ENCODE results near the gene MCTP2. TPM values are rescaled to one million over a fixed set of nuclear protein-coding genes. Genes with fewer than 3 reads are reported as not detected.

Gene MCTP2
- total RNA-seq, 4 donors from 2014 or later, result 35.2 to 84.0 (median 61.2) TPM

GRCh38 chr15:94336817-94337467 lies 105.6 kb downstream of the MCTP2 start:
- Histone ChIP-seq H3K27ac (no peak overlapping the region), H3K27me3 (no peaks in the 10 kb centered on the region), H3K4me1 (no peaks in the 10 kb centered on the region), H3K36me3 (no peaks in the 10 kb centered on the region), H3K4me3 (replicated peaks in 1 of 3) (no peak overlapping the region), H3K9me3 (no peaks in the 10 kb centered on the region)
- WGBS, 2 donors, result 96 to 97% methylated on average over 13 of the region's 13 CpGs
- intact Hi-C loops (cut with DNase I), result no loop called here
- no peak for DNase-seq
- TF ChIP-seq POLR2A (IDR thresholded peaks at IDR 0.05), result no peak
- TF ChIP-seq, protein P1, sequence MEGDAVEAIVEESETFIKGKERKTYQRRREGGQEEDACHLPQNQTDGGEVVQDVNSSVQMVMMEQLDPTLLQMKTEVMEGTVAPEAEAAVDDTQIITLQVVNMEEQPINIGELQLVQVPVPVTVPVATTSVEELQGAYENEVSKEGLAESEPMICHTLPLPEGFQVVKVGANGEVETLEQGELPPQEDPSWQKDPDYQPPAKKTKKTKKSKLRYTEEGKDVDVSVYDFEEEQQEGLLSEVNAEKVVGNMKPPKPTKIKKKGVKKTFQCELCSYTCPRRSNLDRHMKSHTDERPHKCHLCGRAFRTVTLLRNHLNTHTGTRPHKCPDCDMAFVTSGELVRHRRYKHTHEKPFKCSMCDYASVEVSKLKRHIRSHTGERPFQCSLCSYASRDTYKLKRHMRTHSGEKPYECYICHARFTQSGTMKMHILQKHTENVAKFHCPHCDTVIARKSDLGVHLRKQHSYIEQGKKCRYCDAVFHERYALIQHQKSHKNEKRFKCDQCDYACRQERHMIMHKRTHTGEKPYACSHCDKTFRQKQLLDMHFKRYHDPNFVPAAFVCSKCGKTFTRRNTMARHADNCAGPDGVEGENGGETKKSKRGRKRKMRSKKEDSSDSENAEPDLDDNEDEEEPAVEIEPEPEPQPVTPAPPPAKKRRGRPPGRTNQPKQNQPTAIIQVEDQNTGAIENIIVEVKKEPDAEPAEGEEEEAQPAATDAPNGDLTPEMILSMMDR (IDR thresholded peaks at IDR 0.05), result no peak

DNA sequence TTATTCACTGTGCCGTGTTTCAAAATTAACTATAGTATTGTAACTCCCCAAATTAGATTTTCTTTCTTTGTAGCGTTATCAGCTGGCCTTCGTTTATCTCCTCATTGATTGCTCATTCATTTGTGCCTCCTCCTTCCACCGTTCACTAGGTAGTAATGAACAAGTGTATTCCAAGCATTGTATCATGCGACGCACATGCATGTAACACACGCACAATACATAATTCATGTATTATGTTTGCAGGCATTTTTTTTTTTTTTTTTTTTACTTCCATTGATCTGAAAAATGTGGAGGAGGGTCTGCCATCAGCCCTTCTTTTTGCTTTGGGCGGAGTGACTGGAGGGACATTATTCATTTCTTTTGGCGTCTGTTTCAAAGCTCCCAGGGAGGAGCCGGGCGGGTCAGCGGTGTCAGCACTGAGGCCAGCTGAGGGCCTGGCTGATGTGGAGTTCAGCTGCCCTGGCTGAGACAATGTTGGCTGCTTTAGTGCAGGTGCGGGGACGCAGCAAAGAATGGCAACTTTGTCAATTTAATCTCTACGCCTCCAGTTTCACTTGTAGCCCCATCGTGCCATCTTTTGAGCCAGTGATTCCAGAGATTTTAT lies 107.0 kb downstream of the MCTP2 start:
- DNase-seq, result no peak
- Histone ChIP-seq H3K36me3 (no peaks in the 10 kb centered on the region), H3K27me3 (no peaks in the 10 kb centered on the region), H3K4me3 (replicated peaks in 1 of 3) (no peak overlapping the region), H3K9me3 (no peaks in the 10 kb centered on the region), H3K27ac (no peak overlapping the region), H3K4me1 (no peaks in the 10 kb centered on the region)
- WGBS, 2 donors, result 95 to 96% methylated on average over 16 of the region's 16 CpGs
- TF ChIP-seq, protein P1 (IDR thresholded peaks at IDR 0.05), result no peak
- TF ChIP-seq POLR2A (IDR thresholded peaks at IDR 0.05), result no peak
- intact Hi-C loops (cut with DNase I), result no loop called here

- intact Hi-C loops (cut with DNase I), result no loop called here
- H3K27me3 ChIP-seq, result no peaks in the 10 kb centered on the region
- H3K4me1 ChIP-seq, result no peaks in the 10 kb centered on the region
- no peak overlapping the region for H3K4me3 ChIP-seq (replicated peaks in 1 of 3)
- TF ChIP-seq, protein P1 (IDR thresholded peaks at IDR 0.05), result no peak
- no peak for TF ChIP-seq POLR2A (IDR thresholded peaks at IDR 0.05)
- H3K36me3 ChIP-seq, result no peaks in the 10 kb centered on the region
- H3K9me3 ChIP-seq, result no peaks in the 10 kb centered on the region
- no peak overlapping the region for H3K27ac ChIP-seq
- no peak for DNase-seq
- WGBS, 2 donors, result 64 to 74% methylated on average over 4 of the region's 4 CpGs
Observed at GRCh38 chr15:94346282-94346681, 114.9 kb downstream of the MCTP2 start.

- Histone ChIP-seq H3K4me1 (no peaks in the 10 kb centered on the region), H3K36me3 (no peaks in the 10 kb centered on the region), H3K27me3 (no peaks in the 10 kb centered on the region), H3K9me3 (no peaks in the 10 kb centered on the region), H3K4me3 (replicated peaks in 1 of 3) (no peak overlapping the region), H3K27ac (no peak overlapping the region)
- DNase-seq, result no peak
- no peak for TF ChIP-seq POLR2A (IDR thresholded peaks at IDR 0.05)
- TF ChIP-seq, protein P1 (IDR thresholded peaks at IDR 0.05), result no peak
- 66 to 84% methylated on average over 2 of the region's 2 CpGs for WGBS, 2 donors
- intact Hi-C loops (cut with DNase I), result no loop called here
Observed at GRCh38 chr15:94348084-94348483, 116.7 kb downstream of the MCTP2 start.

- no peak for DNase-seq
- Histone ChIP-seq H3K4me3 (replicated peaks in 1 of 3) (no peak overlapping the region), H3K27ac (no peak overlapping the region), H3K9me3 (no peaks in the 10 kb centered on the region), H3K27me3 (no peaks in the 10 kb centered on the region), H3K4me1 (no peaks in the 10 kb centered on the region), H3K36me3 (no peaks in the 10 kb centered on the region)
- intact Hi-C loops (cut with DNase I), result no loop called here
- TF ChIP-seq, protein P1 (IDR thresholded peaks at IDR 0.05), result no peak
- TF ChIP-seq POLR2A (IDR thresholded peaks at IDR 0.05), result no peak
- WGBS, 2 donors, result 95 to 98% methylated on average over 1 of the region's 1 CpG
Observed at GRCh38 chr15:94351031-94351535, 119.7 kb downstream of the MCTP2 start.
